Endothelial cell of umbilical vein (primary cell): Measurements from ENCODE around the gene MRO. TPM values are rescaled to one million over a fixed set of nuclear protein-coding genes. Genes with fewer than 3 reads are reported as not detected.

Experiments
- BruUV-seq: library from RNA; stranded (reverse); fragments of 400-500 nt; replicated peaks from 2 replicates; lab custom pipeline; 2021; lab: Mats Ljungman, UMichigan
- CTCF ChIA-PET: fragments of 300-600, 350-600 bp; sonication (Branson Sonifier 250); formaldehyde crosslinking; loops from one replicate; lab custom pipeline; 2021; ENCODE audit warnings: antibody characterized with exemption, inconsistent platforms; lab: Charles Lee
- POLR2A ChIA-PET: fragments of 300-600, 350-600 bp; sonication (Branson Sonifier 250); formaldehyde crosslinking; loops from one replicate; lab custom pipeline; 2021; ENCODE audit warnings: antibody characterized with exemption, inconsistent platforms; lab: Charles Lee
- DNase-seq: peaks from one replicate; pipeline ENCODE4 v3.0.0-alpha.2; 2011; ENCODE audit warnings: low read depth, low spot score
- FAIRE-seq: peaks from 2 replicates; lab custom pipeline; 2011; peaks lifted over from hg19 to GRCh38; lab: Jason Lieb, UNC
- H2AFZ ChIP-seq: 2 replicates; pipeline ENCODE4 v1.6.0; 2012; ENCODE audit warnings: low read depth, low read length, control low read depth, inconsistent platforms
- H3K27ac ChIP-seq: 2 replicates; pipeline ENCODE4 v1.5.1; 2011; ENCODE audit warnings: low read depth, mild to moderate bottlenecking, control low read depth, low read length, moderate library complexity; ENCODE audit not compliant: insufficient read depth
- H3K27me3 ChIP-seq, 2 experiments: 2 replicates each; pipeline versions ENCODE4 v1.6.0 to v1.6.1; 2011; ENCODE audit warnings: low read length in 2 of 2, mixed read lengths in 1 of 2; ENCODE audit not compliant: control insufficient read depth in 2 of 2, insufficient read depth in 2 of 2
- H3K36me3 ChIP-seq, 2 experiments: 2 replicates in 1 of 2; 3 replicates in 1 of 2; pipeline ENCODE4 v1.5.1; 2011; ENCODE audit warnings: low read length in 2 of 2, mild to moderate bottlenecking in 1 of 2, moderate library complexity in 1 of 2; ENCODE audit not compliant: control insufficient read depth in 2 of 2, insufficient read depth in 2 of 2; ENCODE audit errors: extremely low read depth in 1 of 2
- H3K4me1 ChIP-seq: 3 replicates; pipeline ENCODE4 v1.5.1; 2011; ENCODE audit warnings: mild to moderate bottlenecking, low read length; ENCODE audit not compliant: control insufficient read depth, insufficient read depth; ENCODE audit errors: extremely low read depth
- H3K4me2 ChIP-seq: 2 replicates; pipeline ENCODE4 v1.6.1; 2011; ENCODE audit warnings: low read length, control low read depth, mixed read lengths; ENCODE audit not compliant: insufficient read depth
- H3K4me3 ChIP-seq, 3 experiments: fragments of 200-600 bp in 1 of 3; sonication (generic), shearing (Covaris generic) in 1 of 3; replicated peaks in 1 of 3; 2 replicates each; pipeline ENCODE4 v1.5.1; 2011 to 2016; ENCODE audit warnings: control low read depth in 3 of 3, low read length in 3 of 3, mild to moderate bottlenecking in 2 of 3, inconsistent platforms in 1 of 3, low read depth in 1 of 3, moderate library complexity in 1 of 3; ENCODE audit not compliant: insufficient read depth in 1 of 3
- H3K79me2 ChIP-seq: 2 replicates; pipeline ENCODE4 v1.6.0; 2012; ENCODE audit warnings: low read length, inconsistent platforms; ENCODE audit not compliant: control insufficient read depth, insufficient read depth
- H3K9ac ChIP-seq: replicated peaks from 2 replicates; pipeline ENCODE3; 2011; ENCODE audit warnings: low read length, control low read depth; ENCODE audit not compliant: insufficient read depth; ENCODE audit errors: extremely low read depth
- H3K9me1 ChIP-seq: replicated peaks from 3 replicates; pipeline ENCODE4 v1.6.0; 2011; ENCODE audit warnings: mild to moderate bottlenecking, low read length; ENCODE audit not compliant: control insufficient read depth, insufficient read depth; ENCODE audit errors: extremely low read depth
- H3K9me3 ChIP-seq: replicated peaks from 2 replicates; pipeline ENCODE4 v1.5.1; 2012; ENCODE audit warnings: low read length, inconsistent platforms; ENCODE audit not compliant: control insufficient read depth, insufficient read depth
- H4K20me1 ChIP-seq: replicated peaks from 2 replicates; pipeline ENCODE3; 2011; ENCODE audit warnings: mild to moderate bottlenecking, low read length; ENCODE audit not compliant: control insufficient read depth, insufficient read depth; ENCODE audit errors: extremely low read depth
- CTCF ChIP-seq, 2 donors: IDR thresholded peaks; 1 replicate in 1 of 2; 2 replicates in 1 of 2; pipeline ENCODE4 v1.5.1; 2011; ENCODE audit warnings: low read length in 2 of 2, mild to moderate bottlenecking in 2 of 2, moderate library complexity in 2 of 2, control low read depth in 1 of 2, inconsistent platforms in 1 of 2, low read depth in 1 of 2; ENCODE audit not compliant: insufficient read depth in 1 of 2; ENCODE audit errors: extremely low read depth in 1 of 2
- EZH2 ChIP-seq: IDR thresholded peaks from 2 replicates; pipeline ENCODE4 v1.6.1; 2012; ENCODE audit warnings: borderline replicate concordance, low read depth, mild to moderate bottlenecking, moderate library complexity, low read length, inconsistent platforms; ENCODE audit not compliant: severe bottlenecking
- FOS ChIP-seq: IDR thresholded peaks from 2 replicates; pipeline ENCODE4 v1.6.1; 2011; ENCODE audit warnings: mild to moderate bottlenecking, low read length, moderate library complexity, borderline replicate concordance; ENCODE audit not compliant: insufficient read depth
- GATA2 ChIP-seq: IDR thresholded peaks from 2 replicates; pipeline ENCODE4 v1.7.0; 2011; ENCODE audit warnings: low read depth, mild to moderate bottlenecking, moderate library complexity, mixed read lengths, low read length; ENCODE audit not compliant: insufficient read length, insufficient read depth
- JUN ChIP-seq: IDR thresholded peaks from 2 replicates; pipeline ENCODE4 v1.6.1; 2011; ENCODE audit warnings: borderline replicate concordance, low read depth; ENCODE audit not compliant: insufficient read length, insufficient read depth
- MYC ChIP-seq: IDR thresholded peaks from one replicate; pipeline ENCODE4 v1.6.1; 2011; ENCODE audit warnings: mild to moderate bottlenecking, low read depth, low read length
- POLR2A ChIP-seq: IDR thresholded peaks from 2 replicates; pipeline ENCODE4 v1.6.1; 2012; ENCODE audit warnings: low read depth, mild to moderate bottlenecking, control low read depth, low read length
- POLR2AphosphoS5 ChIP-seq: IDR thresholded peaks from 2 replicates; pipeline ENCODE4 v1.6.1; 2012; ENCODE audit warnings: low read depth, mild to moderate bottlenecking, control low read depth, low read length, moderate library complexity; ENCODE audit not compliant: insufficient read depth
- dilution Hi-C: fragments of 300-500 bp; cut with MboI; formaldehyde crosslinking; loops from one replicate; pipeline ENCODE4 v1.15.0; 2019; ENCODE audit warnings: low sequenced_read_pairs; ENCODE audit not compliant: extremely low pct_ligation_motif_present
- intact Hi-C: fragments of 100-400 bp; cut with micrococcal nuclease; formaldehyde crosslinking; loops from one replicate; pipeline ENCODE4 v1.10.0; 2022
- polyA plus RNA-seq, 4 experiments: library from polyadenylated mRNA; depleted of rRNA in 3 of 4; stranded (reverse) in 3 of 4; unstranded in 1 of 4; fragments of >200 nt; gene quantifications; 2 replicates each; pipeline versions ENCODE4 v1.2.1 to v1.2.3, GENCODE V29; 2011 to 2012; ENCODE audit warnings: missing spikeins in 1 of 4
- total RNA-seq: library from RNA; stranded (reverse); gene quantifications from 2 replicates; pipeline ENCODE4 v1.2.3, GENCODE V29; 2021
- TF ChIP-seq, protein P1 (sequence below): IDR thresholded peaks from 2 replicates; pipeline ENCODE4 v1.6.1; 2011; ENCODE audit not compliant: insufficient read depth, insufficient read length

The MRO gene
- total and polyA plus RNA-seq, 2 donors (not counting 3 experiments of a cell fraction or from before 2014, with no cell fraction given) = not detected

- Histone ChIP-seq H4K20me1 (no peaks in the 10 kb centered on the region), H3K4me3 (no peak overlapping the region), H3K36me3 (no peaks in the 10 kb centered on the region), H3K9me3 (no peaks in the 10 kb centered on the region), H3K9ac (no peak overlapping the region), H3K4me2 (no peak overlapping the region), H2AFZ (no peak overlapping the region), H3K9me1 (no peaks in the 10 kb centered on the region), H3K4me1 (no peaks in the 10 kb centered on the region), H3K27ac (no peak overlapping the region), H3K27me3 (no peaks in the 10 kb centered on the region), H3K79me2 (no peaks in the 10 kb centered on the region)
- intact Hi-C loops = no loop called here
- POLR2A ChIA-PET = no interaction called here
- TF ChIP-seq GATA2 (no peak), EZH2 (no peak), POLR2A (no peak), FOS (no peak), JUN (no peak), MYC (no peak), POLR2AphosphoS5 (no peak), CTCF (IDR thresholded peaks at IDR 0.05; ENCODE audit: extremely low read depth in 1 of 2, insufficient read depth in 1 of 2, low read depth in 1 of 2, low read length in 2 of 2) (no peak)
- TF ChIP-seq, protein P1, sequence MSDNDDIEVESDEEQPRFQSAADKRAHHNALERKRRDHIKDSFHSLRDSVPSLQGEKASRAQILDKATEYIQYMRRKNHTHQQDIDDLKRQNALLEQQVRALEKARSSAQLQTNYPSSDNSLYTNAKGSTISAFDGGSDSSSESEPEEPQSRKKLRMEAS = no peak
- DNase-seq = no peak
- no peak for FAIRE-seq
- BruUV-seq = no TSS peak
- dilution Hi-C loops = no loop called here
- CTCF ChIA-PET = interaction anchor here (0.7 to 1.1 kb wide), 2 partner anchors 10 to 49 kb away, joined by 3 read pairs; no protein-coding TSS in a partner anchor
Observed at GRCh38 chr18:50847192-50847591, 27.4 kb upstream of the MRO start.
